Activated CD4-positive, alpha-beta T cell treated with anti-CD3 and anti-CD28 coated beads for 48 hours (primary cell): ENCODE data around the gene FGD6.
A peak's percentile ranks its signal among the peaks of the same experiment; 100 is the strongest.
"Not testable (repeated sequence)": the region's sequence is repeated elsewhere in the genome, so short reads cannot be mapped to it uniquely, and the experiment has no call there.

Experiments
- DNase-seq: peaks from one replicate; pipeline ENCODE4 v3.0.0-alpha.2; 2020

FGD6 gene

DNA sequence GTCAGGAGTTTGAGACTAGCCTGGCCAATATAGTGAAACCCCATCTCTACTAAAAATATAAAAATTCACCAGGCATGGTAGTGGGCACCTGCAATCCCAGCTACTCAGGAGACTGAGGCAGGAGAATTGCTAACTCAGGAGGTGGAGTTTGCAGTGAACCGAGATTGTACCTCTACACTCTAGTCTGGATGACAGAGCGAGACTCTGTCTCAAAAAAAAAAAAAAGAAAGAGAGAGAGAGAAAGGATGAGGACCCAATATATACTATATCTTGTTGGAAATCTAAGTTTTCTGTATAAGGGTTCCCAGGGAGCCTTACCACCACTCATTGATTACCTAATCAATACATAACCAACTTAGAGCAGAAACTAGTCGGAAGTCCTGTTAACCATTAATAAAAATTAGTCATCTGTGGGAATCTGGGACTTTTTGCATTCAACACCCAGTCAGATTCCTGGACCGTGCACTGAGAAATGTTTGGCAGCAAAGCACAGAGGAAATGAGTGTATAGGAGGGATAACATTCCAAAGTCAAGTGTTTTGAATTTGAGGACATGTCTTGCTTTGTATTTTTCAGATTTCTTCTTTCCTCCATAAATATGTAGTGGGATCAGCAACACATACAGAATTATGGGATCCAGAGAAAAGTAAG, 99.0 kb downstream of the FGD6 start:
- DNase-seq, result no peak

DNA sequence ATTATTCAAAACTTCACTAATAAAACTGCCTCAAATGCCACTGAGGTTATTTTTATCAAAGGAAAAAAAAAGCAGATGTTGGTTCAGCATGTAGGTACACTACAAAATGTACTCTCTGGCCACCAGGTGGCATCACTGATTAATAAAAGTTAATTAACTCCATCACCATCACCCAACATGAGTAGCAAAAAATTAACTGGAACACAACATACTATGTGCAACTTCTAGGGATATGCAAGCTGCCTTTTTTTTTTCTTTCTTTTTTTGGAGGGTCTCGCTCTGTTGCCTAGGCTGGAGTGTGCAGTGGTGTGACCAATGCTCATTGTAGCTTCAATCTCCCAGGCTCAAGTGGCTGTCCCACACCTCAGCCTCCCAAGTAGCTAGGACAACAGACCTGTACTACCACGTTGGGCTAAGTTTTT, 100.1 kb downstream of the FGD6 start:
- DNase-seq, result peak; percentile 67

DNA sequence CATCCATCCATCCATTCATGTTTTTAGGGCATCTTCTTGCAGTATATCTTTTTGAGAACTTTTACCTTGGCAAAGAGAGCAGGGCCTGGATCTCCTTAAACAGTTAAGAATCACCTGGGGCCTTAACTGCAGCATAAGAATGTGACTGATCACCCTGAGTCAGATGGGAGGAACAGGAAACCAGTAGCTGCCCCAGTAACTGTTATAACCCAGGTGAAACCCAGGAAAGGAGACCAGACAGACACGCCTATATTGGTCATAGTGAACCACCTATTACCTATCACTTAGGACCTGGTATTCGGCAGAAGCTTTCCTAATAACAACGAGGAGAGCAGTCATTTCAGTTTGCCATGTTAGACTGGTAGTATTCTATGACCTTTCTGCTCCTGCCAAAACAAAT, 100.5 kb downstream of the FGD6 start:
- DNase-seq, result no peak

DNA sequence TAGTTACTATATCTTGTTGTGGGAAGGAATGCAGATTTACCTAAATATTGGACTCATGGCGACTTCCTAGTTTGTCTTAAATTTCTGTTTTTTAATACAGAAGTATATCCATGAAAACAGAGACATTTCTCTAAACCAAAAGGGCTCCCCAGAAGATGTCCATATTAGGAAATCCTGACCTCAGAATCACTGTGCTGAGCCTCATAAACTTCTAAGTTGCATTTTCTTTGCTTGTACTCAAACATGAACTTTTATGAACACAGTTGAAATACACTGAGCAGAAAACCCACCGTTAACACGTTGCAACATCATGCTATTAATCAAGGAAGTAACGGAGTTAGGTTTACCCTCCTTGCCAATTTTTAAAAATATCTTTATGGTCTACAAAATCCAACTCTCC, 100.9 kb downstream of the FGD6 start:
- no peak for DNase-seq

DNA sequence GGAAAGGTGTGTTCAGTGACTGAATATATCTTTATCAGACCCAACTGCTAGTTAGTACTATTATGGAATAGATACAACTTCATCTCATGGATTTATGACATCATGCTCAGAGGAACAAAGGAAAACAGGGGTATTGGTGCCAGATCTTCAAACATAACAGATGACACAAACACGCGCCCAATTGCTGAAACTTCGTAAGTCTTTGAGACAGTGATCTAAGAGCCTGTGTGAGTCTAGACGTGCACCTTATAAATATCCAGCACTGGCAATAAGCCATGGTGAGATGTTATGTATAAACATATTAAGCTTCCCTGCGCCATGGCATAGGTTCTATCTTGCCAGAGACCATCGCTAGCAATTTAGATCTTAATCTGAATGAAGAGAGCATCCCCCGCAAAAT, 101.6 kb downstream of the FGD6 start:
- DNase-seq, result no peak

DNA sequence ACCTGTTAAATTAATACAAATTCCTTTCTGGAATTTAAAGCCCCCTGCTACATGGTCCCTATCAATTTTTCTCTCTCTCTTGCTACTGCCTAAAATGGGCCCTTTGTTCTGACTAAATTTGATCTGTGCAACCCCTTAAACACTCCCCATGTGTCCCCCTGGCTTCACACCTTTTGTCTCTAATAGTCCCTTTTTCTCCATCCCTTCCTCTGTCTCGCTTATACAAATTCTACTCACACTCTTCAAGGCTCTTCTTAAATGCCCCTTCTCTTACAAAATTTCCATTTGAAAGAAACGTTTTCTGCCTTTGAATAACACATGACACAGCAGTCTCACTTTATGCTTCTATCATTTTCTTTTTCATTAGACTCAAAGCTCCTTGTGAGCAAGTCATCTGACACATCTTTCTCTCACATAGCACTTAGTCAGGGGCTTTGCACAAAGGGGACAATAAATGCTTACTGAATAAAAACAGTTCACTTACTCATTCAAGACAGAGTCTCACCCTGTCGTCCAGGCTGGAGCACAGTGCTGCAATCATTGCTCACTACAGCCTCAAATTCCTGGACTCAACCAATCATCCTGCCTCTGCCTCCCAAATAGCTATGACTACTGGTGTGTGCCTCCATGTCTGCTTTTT, 102.4 kb downstream of the FGD6 start:
- no peak for DNase-seq

DNA sequence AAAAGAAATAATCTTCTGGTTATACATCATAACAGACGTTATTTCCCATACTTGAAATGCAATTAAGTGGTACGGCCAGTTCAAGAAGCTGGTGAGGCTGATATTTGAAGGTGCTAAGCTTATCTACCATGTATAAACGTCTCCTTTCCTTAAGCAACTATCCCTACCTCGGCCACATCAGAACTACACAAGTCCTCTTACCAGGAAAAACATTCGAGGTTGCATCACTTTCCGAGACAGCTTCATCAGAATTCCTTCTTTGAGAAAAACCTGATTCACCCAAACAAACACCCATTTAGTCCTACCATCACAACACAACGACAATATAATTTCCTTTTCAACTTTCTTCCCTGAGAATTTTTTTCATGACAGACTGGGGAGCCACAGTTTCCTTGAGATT, 109.9 kb downstream of the FGD6 start:
- DNase-seq, result no peak

DNA sequence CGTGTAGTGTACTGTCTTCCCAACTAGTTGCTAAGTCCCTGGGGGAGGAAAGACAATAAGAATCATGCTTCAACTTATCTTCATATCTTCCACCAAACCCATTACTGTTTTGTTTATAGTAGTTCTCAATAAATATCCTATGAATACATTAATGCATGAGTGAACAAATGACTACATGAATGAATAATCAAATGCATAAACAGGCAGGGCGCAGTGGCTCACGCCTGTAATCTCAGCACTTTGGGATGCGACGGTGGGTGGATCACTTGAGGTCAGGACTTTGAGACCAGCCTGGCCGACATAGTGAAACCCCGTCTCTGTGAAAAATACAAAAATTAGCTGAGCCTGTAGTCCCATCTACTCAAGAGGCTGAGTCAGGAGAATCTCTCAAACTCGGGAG, 111.7 kb downstream of the FGD6 start:
- no peak for DNase-seq

DNA sequence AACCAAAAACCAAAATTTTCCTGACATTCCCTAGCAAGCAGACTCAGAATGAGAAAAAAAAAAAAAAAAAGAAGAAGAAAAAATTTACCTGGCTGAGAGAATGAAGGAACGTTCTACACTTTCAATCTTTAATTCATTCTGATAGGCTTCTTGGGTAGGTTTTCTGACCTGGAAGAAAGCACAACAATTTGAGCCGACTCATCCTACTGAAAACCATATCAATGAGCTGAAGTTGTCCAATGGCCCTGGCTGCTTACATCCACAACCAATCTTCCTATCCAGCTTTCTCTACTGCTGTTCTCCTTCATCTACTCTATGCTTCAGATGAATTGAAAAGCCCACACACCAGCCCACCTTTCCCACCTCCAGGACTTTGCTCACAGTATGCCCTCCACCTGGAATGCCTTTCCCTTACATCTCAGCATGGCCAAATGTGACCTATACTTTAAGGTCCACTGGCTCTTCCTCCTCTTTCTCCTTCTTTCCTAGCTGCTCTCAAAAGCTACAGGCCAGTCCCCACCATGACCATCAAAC, 112.3 kb downstream of the FGD6 start:
- no peak for DNase-seq

DNA sequence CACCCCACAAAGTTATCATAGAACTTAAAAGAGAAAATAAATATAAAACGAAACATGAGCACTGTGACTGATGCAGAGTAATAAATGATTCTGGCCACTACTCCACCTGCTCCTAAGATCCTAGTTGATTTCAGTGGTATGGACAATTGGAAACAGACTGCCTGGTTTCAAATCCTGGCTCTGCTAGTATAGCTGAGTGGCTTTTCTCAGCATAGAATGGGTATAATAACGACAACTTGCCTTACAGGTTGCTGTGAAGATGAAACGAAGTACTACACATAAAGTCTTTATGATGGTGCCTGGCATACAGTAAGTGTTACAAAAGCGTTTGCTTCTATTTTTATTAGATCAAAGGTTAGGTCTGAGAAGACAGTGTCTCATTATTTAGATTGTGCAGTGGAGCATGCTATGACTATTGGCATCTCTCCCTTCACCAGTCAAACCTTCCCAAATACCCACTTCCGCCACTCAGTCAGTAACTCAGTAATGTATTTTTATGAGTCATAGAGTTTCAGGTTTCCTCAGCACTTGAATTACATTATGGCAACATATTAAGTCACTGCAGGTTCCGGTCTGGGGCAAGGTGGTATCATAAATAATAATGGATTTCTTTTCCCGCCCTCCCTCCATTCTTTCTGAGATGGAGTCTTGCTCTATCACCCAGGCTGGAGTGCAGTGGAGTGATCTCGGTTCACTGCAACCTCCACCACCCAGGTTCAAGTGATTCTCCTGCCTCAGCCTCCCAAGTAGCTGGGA, 114.2 kb downstream of the FGD6 start:
- DNase-seq, result peak; percentile 44

DNA sequence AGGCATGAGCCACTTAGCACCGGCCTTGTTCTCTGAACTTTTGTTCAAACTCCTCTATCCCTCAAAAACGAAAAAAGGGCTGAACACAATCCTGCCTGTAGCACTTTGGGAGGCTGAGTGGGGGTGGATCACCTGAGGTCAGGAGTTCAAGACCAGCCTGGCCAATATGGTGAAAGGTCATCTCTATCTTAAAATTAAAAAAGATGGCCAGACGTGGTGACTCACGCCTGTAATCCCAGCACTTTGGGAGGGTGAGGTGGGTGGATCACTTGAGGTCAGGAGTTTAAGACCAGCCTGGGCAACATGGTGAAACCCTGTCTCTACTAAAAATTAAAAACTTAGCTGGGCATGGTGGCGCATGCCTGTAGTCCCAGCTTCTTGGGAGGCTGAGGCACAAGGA, 115.3 kb downstream of the FGD6 start:
- not testable (repeated sequence) for DNase-seq

DNA sequence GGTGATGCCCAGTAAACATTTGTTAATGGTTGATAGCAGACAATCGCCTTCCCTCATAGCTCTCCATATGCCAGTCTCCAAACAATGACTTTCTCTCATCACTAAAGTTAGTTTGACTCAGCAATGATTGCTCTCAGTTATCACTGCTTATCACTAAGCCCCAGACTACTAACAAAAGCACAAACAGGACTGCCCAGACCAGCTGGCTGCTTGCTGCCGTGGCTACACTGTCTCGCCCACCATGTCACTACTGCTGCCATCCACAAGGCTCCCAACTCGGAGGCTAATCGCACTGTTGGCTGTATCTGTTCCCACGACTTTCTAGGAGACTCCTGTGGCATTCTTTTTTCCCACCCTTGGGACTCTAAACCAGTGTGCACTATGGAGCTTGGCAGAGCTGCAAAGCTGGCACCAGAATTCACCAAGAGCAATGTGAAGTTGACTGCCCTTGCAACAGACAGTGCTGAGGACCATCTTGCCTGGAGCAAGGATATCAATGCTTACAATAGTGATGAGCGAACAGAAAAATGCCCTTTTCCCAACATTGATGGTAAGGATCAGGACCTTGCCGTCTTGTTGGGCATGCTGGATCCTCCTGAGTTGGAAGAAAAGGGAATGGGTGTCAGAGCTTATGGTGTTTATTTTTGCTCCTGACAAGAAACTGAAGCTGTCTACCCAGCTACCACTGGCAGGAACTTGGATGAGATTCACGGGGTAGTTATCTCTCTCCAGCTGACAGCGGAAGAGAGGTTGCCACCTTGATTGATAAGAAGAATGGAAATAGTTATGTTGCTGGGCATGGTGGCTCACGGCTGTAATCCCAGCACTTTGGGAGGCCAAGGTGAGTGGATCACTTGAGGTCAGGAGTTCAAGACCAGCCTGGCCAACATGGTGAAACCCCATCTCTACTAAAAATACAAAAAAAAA, 116.7 kb downstream of the FGD6 start:
- no peak for DNase-seq

DNA sequence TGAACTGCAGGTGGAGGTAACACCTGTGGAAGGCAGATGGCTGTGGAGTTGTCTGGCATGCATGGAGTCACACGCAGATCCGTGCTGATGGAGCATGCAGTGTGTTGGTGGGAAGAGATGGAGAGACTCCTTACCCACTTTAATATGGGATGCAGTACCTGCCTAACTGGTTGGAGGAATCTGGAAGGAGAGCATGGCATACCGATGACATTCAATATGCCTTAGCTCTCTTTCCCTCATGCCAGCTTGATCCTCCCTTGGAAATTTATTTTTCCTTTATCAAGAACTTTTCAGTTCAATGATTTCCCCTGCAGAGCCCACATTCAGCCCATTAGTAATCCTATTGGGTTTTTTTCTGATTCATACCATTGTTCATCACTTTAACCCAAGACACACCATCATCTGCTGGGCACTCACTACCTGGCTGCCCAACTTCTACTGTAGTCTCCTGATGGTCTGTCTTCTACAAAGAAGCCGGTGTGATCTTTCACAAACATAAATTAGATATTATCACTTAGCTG, 117.9 kb downstream of the FGD6 start:
- DNase-seq, result no peak

DNA sequence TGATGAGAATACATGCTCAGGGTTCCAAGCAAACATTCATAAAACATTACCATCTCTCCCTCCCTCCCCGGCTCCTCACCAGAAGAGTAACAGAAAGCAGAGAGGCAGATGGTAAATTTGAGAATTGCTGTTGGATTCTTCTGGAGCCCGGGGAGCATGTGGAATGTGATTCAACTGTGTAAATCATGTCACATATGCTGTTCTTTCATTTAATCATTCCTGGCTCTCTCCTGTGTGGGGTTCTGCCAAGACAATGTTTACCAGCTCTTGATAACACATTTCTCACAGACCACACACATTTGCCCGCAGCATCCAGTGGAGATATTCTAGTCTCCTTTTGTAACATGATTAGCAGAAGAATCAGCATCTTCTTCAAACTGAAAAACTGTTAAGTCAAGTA, 120.4 kb downstream of the FGD6 start:
- no peak for DNase-seq

DNA sequence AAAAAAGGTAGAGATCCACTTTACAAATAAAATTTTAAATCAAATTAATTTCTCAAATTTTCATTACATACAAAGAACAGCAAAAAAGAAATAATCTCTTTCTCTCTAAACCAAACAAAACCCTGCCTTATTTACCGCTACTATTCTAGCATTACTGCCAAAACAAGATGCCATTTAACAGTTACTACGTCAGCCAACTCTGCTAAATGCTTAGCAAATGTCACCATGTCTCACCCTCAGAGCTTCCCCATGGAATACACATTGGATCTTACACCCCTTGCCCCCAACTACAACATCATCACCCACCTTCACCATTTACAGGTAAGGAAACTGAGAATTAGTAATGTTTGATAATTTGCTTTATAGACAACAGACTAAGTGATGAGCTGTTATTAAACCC, 120.9 kb downstream of the FGD6 start:
- DNase-seq, result no peak

DNA sequence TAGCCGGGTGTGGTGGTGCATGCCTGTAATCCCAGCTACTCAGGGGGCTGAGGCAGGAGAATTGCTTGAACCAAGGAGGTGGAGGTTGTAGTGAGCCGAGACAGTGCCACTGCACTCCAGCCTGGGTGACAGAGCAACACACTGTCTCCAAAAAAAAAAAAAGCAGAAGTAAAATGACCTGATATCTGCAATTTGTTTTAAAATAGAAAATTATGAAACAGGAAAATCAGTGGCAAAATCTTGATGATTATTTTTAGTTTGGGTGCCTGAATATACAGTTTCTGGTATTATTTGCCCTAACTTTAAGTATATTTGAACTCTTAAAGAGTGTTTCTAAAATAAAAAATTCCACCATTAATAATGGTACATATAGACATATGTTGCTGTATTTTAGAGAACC, 121.4 kb downstream of the FGD6 start:
- not testable (repeated sequence) for DNase-seq

DNA sequence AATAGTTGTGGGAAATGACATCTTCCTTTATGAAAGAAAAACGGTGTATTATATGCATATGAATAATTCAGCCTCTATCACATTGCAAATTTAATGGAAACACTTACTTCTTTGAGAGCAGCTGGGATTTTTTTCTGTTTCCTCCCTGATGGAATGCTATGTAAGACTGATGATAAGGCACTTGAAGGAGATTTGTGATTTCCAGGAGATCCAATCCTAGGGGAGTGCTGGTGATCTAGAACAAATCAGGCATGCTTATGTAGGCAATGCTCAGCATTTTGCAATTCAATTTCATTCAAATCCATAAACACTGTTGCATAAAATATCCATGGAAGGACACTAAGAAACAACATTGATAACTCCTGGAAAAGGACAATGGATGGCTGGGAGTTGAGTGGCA, 127.8 kb downstream of the FGD6 start:
- DNase-seq, result no peak

DNA sequence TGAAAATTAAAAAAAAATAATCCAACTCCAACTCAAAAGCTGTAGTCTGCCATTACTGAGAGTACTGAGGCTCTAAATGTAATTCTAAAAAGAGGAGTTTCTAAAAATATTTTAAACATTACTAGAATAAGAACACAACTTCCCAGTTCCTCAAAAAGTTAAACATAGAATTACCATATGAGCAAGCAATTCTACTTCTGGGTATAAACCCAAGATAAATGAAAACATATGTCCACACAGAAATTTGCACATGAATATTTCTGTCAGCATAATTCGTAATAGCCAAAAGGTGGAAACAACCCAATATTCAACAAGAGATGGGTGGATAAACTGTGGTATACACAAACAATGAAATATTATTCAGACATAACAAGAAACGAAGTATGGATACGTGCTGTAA, 128.9 kb downstream of the FGD6 start:
- DNase-seq, result no peak

DNA sequence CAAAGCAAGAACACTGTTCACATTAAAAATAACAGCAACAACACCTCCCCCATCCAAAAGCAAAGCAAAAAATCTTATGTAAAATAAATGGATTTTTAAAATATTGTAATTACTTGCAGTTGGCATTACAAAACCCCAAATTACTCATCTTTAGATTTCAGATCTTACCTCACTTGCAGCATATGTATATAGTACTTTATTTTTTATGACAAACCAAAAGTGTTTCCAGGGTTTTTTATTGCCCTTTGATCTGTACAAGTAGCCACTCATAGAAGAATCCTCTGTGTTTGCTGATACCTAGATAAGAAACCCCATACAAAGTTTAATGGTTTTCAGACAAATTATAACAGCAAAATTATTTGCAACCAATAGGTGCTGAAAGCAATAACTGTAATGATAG, 131.7 kb downstream of the FGD6 start:
- no peak for DNase-seq

DNA sequence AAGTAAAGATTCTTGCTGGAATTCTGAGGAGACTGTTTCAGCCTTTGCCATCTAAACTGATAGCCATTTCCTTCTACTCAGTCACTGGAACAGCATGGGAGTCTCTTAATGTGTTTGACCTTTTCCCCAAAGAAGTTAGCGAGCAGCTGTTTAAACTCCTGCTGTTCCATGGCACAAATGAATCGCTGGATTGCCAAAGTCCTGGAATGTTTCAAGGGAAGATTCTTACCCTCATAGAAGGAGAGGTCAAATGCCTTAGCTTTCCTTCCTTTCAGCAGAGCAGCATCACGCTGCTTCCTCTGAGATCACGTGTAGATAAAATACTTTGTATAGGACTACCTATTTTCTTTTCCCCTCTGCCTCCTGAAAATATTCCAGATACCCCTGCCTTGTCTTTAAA, 133.3 kb downstream of the FGD6 start:
- DNase-seq, result no peak

DNA sequence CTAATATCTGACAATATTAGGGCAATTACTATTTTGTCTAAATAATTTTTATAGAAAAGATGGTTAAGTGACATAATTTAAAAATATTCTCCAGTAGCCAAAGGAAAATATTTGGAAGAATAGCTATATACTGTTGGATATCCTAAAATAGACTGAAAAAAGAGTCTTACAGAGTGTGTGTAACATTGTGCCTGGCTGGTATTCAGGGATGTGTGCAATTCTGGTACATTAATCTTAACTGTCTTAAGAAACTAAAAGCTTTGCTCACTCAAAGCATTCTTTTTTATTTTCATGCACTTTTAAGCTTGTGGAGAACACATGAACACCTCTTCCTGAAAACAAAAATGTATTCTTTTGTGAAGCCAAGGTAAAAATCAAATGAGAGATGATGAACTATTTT, 133.8 kb downstream of the FGD6 start:
- DNase-seq, result no peak

DNA sequence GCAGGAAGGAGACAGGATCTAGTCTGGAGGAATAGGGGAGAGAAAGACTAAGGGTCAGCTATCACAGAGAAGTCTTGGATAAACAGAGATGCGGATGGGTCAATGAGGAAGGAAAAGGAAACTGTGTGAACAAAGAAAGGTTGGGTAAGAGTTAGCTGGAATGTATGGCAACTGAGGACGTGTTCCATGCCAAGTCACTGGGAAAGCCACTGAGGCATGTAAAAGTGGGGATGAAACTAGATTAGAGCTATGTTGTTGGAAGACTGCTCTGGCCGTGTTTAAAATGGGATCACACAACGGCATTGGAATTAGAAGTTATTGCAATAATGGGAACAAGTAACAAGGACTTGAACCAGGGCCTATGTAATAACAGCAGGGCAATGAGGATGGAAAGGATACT, 139.9 kb downstream of the FGD6 start:
- DNase-seq, result no peak

DNA sequence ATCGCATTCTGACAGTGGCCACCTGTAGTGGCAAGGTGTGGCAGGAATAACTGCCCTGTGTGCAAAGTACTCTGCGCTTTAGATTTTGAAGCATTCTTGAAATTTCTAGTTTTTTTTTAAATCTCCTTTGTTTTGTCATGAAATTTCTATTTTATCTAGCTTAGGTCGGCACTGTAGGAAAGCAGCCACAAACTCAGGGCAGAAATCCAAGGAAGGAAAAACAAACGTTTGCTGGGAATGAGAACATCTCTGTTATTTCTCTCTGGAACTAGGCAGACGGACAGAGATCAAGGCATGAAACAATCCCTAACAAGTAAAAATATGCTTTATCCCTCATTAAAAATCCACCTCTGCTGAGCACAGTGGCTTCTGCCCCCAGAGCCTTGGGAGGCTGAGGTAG, 142.5 kb downstream of the FGD6 start:
- no peak for DNase-seq
